ENCODE data around the gene AGAP1.

DNA sequence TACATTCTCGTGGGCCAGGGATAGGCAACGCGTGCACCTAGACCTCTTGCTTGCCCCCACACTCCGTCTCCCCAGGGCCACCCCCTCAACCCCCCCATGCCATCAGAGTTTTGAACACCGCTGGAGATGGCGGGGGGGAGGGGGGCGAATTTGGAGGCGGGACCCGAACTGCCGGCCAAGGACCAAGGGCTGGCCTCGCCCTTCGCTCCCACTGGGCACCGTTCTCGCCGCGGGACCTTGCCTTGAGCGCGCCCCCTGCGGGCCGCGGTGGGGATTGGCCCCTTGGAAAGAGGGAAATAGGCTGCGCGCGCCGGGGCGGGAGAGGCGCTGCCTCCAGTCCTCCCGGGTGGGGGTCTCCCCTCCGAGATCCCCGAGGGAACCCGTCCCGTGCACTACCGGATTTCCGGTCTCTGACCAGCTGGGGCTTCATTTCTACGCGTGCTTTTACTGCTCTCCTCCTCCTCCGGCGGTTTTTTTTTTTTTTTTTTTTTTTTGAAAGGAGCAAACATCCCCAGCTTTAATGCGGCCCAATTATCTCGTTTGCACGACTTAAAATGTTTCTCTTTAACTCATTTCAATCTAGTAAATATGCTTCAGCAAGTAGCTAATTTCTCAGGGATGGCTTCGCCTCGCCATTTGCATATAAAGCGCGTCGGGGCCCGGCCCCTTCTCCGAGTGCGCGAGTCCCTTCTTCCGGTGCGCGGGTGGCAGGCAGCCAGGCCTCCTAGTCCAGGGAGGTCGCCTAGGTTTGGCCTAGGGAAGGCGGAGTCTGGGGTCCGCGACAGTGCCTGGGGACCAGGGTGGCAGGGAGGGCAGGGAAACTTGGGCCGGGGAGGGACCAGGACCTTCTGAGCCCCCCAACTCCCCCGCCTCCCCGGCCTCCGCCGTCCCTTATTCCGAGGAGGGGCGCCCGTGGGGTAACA is 684.4 kb downstream of the AGAP1 start:
- no peak for TF ChIP-seq POLR2AphosphoS5 (IDR thresholded peaks at IDR 0.05)
- TF ChIP-seq, protein P1, sequence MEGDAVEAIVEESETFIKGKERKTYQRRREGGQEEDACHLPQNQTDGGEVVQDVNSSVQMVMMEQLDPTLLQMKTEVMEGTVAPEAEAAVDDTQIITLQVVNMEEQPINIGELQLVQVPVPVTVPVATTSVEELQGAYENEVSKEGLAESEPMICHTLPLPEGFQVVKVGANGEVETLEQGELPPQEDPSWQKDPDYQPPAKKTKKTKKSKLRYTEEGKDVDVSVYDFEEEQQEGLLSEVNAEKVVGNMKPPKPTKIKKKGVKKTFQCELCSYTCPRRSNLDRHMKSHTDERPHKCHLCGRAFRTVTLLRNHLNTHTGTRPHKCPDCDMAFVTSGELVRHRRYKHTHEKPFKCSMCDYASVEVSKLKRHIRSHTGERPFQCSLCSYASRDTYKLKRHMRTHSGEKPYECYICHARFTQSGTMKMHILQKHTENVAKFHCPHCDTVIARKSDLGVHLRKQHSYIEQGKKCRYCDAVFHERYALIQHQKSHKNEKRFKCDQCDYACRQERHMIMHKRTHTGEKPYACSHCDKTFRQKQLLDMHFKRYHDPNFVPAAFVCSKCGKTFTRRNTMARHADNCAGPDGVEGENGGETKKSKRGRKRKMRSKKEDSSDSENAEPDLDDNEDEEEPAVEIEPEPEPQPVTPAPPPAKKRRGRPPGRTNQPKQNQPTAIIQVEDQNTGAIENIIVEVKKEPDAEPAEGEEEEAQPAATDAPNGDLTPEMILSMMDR (IDR thresholded peaks at IDR 0.05): peak; percentile 46 to 68 (median 54)
